GM23338 (cell line): ENCODE data around the gene SIRPB2. TPM values are rescaled to one million over a fixed set of nuclear protein-coding genes. Genes with fewer than 3 reads are reported as not detected.

Experiments
- ATAC-seq: fragments of 200-7000 bp; cut with Tn5 transposase; 3 replicates; pipeline ENCODE4 v1.9.1; 2020
- DNase-seq: peaks from one replicate; pipeline ENCODE4 v3.0.0-alpha.2; 2015; ENCODE audit warnings: low spot score
- H2AFZ ChIP-seq: fragments of 200-600 bp; sonication (generic); 2 replicates; pipeline ENCODE4 v1.8.0; 2016; ENCODE audit warnings: antibody characterized with exemption, mild to moderate bottlenecking, moderate library complexity
- H3F3A ChIP-seq: fragments of 200-600 bp; sonication (generic); replicated peaks from 2 replicates; pipeline ENCODE4 v1.8.0; 2017; ENCODE audit warnings: antibody characterized with exemption, mixed run types, low read depth
- H3K27ac ChIP-seq: fragments of 200-600 bp; sonication (generic); 2 replicates; pipeline ENCODE4 v1.6.1; 2016; ENCODE audit warnings: low read depth
- H3K27me3 ChIP-seq: fragments of 200-600 bp; sonication (generic); 2 replicates; pipeline ENCODE4 v1.8.0; 2016; ENCODE audit warnings: mild to moderate bottlenecking, mixed run types, moderate library complexity; ENCODE audit not compliant: insufficient read depth
- H3K36me3 ChIP-seq: fragments of 200-600 bp; sonication (generic); 2 replicates; pipeline ENCODE4 v1.8.0; 2016; ENCODE audit warnings: mild to moderate bottlenecking; ENCODE audit not compliant: insufficient read depth
- H3K4me1 ChIP-seq: fragments of 200-600 bp; sonication (generic); 2 replicates; pipeline ENCODE4 v1.8.0; 2016; ENCODE audit warnings: mild to moderate bottlenecking, moderate library complexity; ENCODE audit not compliant: insufficient read depth
- H3K4me2 ChIP-seq: fragments of 200-600 bp; sonication (generic); 2 replicates; pipeline ENCODE4 v1.7.1; 2017; ENCODE audit warnings: mixed run types
- H3K4me3 ChIP-seq: fragments of 200-600 bp; sonication (generic); 2 replicates; pipeline ENCODE4 v1.6.1; 2016; ENCODE audit warnings: mixed run types
- H3K79me2 ChIP-seq: fragments of 200-600 bp; sonication (generic); replicated peaks from 2 replicates; pipeline ENCODE4 v1.8.0; 2017; ENCODE audit warnings: mild to moderate bottlenecking; ENCODE audit not compliant: insufficient read depth
- H3K9me2 ChIP-seq: fragments of 200-600 bp; sonication (generic); 2 replicates; pipeline ENCODE4 v1.8.0; 2017; ENCODE audit not compliant: insufficient read depth
- H4K20me1 ChIP-seq: fragments of 200-600 bp; sonication (generic); replicated peaks from 2 replicates; pipeline ENCODE4 v1.8.0; 2017; ENCODE audit warnings: mild to moderate bottlenecking; ENCODE audit not compliant: insufficient read depth
- H3K27ac Mint-ChIP-seq: 2 replicates; pipeline ENCODE4 v1.8.0; 2020; ENCODE audit warnings: inconsistent platforms, mild to moderate bottlenecking, moderate library complexity, mixed read lengths
- H3K27me3 Mint-ChIP-seq: 3 replicates; pipeline ENCODE4 v1.8.0; 2022; ENCODE audit warnings: low read depth, mild to moderate bottlenecking, moderate library complexity, mixed read lengths, inconsistent platforms; ENCODE audit not compliant: insufficient read depth, poor library complexity
- H3K36me3 Mint-ChIP-seq: 3 replicates; pipeline ENCODE4 v1.8.0; 2021; ENCODE audit warnings: low read depth, mild to moderate bottlenecking, inconsistent platforms, moderate library complexity, mixed read lengths
- H3K4me1 Mint-ChIP-seq: 3 replicates; pipeline ENCODE4 v1.8.0; 2020; ENCODE audit warnings: mild to moderate bottlenecking, inconsistent platforms, mixed read lengths
- H3K4me3 Mint-ChIP-seq: 3 replicates; pipeline ENCODE4 v1.8.0; 2021; ENCODE audit warnings: moderate library complexity, mild to moderate bottlenecking, inconsistent platforms, mixed read lengths
- H3K9me3 Mint-ChIP-seq: 3 replicates; pipeline ENCODE4 v1.8.0; 2020; ENCODE audit warnings: moderate library complexity, mild to moderate bottlenecking, inconsistent platforms, mixed read lengths
- CREB1 ChIP-seq: fragments of 250-450 bp; sonication (Bioruptor Pico); IDR thresholded peaks from 2 replicates; pipeline ENCODE4 v1.5.0; 2020; ENCODE audit warnings: low read depth, mild to moderate bottlenecking, moderate library complexity
- CTCF ChIP-seq, 2 experiments: fragments of 200-600 bp in 1 of 2; sonication (generic) in 1 of 2; conservative IDR thresholded peaks; 2 replicates each; pipeline versions ENCODE4 v1.5.1 to v1.6.1; 2016 to 2017; ENCODE audit warnings: antibody characterized with exemption in 2 of 2, low read depth in 2 of 2, mild to moderate bottlenecking in 2 of 2, moderate library complexity in 1 of 2
- ETS1 ChIP-seq: IDR thresholded peaks from 2 replicates; pipeline ENCODE4 v1.6.1; 2016; ENCODE audit warnings: antibody characterized with exemption
- EZH2 ChIP-seq: fragments of 200-600 bp; sonication (generic); IDR thresholded peaks from one replicate; pipeline ENCODE4 v1.8.0; 2017; ENCODE audit warnings: antibody characterized with exemption, mild to moderate bottlenecking, low read depth; ENCODE audit not compliant: unreplicated experiment
- EZH2phosphoT487 ChIP-seq: fragments of 200-600 bp; sonication (generic); IDR thresholded peaks from one replicate; pipeline ENCODE4 v1.8.1; 2018; ENCODE audit warnings: antibody characterized with exemption; ENCODE audit not compliant: unreplicated experiment
- JUNB ChIP-seq: IDR thresholded peaks from one replicate; pipeline ENCODE4 v1.6.1; 2016; ENCODE audit warnings: antibody characterized with exemption; ENCODE audit not compliant: unreplicated experiment
- NANOG ChIP-seq: IDR thresholded peaks from 2 replicates; pipeline ENCODE4 v1.6.1; 2016; ENCODE audit warnings: antibody characterized with exemption, borderline replicate concordance
- STAT1 ChIP-seq: IDR thresholded peaks from one replicate; pipeline ENCODE4 v1.6.1; 2016; ENCODE audit warnings: antibody characterized with exemption; ENCODE audit not compliant: unreplicated experiment
- ZNF114 ChIP-seq: fragments of 250-450 bp; sonication (Bioruptor Pico); IDR thresholded peaks from 2 replicates; pipeline ENCODE4 v1.5.0; 2020; ENCODE audit warnings: mild to moderate bottlenecking, moderate library complexity
- ZNF331 ChIP-seq: fragments of 250-450 bp; sonication (Bioruptor Pico); IDR thresholded peaks from 2 replicates; pipeline ENCODE4 v1.5.0; 2020; ENCODE audit warnings: low read depth, mild to moderate bottlenecking, moderate library complexity
- ZNF462 ChIP-seq: fragments of 250-450 bp; sonication (Bioruptor Pico); IDR thresholded peaks from 2 replicates; pipeline ENCODE4 v1.5.0; 2020; ENCODE audit warnings: mild to moderate bottlenecking, moderate library complexity
- polyA plus RNA-seq: library from polyadenylated mRNA; unstranded; fragments of >200 nt; fragmentation: Nextera tagmentation; extraction: Ambion mirVana; gene quantifications from 2 replicates; pipeline ENCODE4 v1.2.1, GENCODE V29; 2016
- total RNA-seq: library from RNA; depleted of rRNA; stranded (reverse); fragments of >200 nt; shearing (Covaris generic); gene quantifications from 2 replicates; pipeline ENCODE4 v1.2.3, GENCODE V29; 2014

Gene SIRPB2
- total and polyA plus RNA-seq, 2 experiments from 2014 or later: 0.29 TPM; not detected in 1

- H3K4me1 ChIP-seq: peaks cover 10% of the 10 kb centered on the region; the same call in 1 of the 2 replicates
- no peak overlapping the region for H2AFZ ChIP-seq
- H3K4me3 ChIP-seq: no peak overlapping the region
- no peak overlapping the region for H3K27ac Mint-ChIP-seq
- peaks cover 13% of the 10 kb centered on the region for H3K4me1 Mint-ChIP-seq
- H3K4me3 Mint-ChIP-seq: no peak overlapping the region
- peaks cover 60% of the 10 kb centered on the region for H4K20me1 ChIP-seq
- TF ChIP-seq STAT1 (no peak), CTCF (conservative IDR thresholded peaks at IDR 0.05; ENCODE audit: low read depth in 2 of 2) (no peak)
- no peaks in the 10 kb centered on the region; the same call in 1 of the 2 replicates for H3F3A ChIP-seq
- H3K36me3 ChIP-seq: peaks cover 20% of the 10 kb centered on the region
- H3K27me3 ChIP-seq: no peaks in the 10 kb centered on the region
- H3K79me2 ChIP-seq: peaks cover 67% of the 10 kb centered on the region
- ATAC-seq: no peak
- H3K36me3 Mint-ChIP-seq: peaks cover 43% of the 10 kb centered on the region
- H3K9me2 ChIP-seq: no peaks in the 10 kb centered on the region
- peaks cover 1% of the 10 kb centered on the region for H3K27me3 Mint-ChIP-seq
- no peaks in the 10 kb centered on the region for H3K9me3 Mint-ChIP-seq
- no peak for DNase-seq
- H3K4me2 ChIP-seq: no peak overlapping the region
- H3K27ac ChIP-seq: no peak overlapping the region
Observed at GRCh38 chr20:1462001-1462400, 29.2 kb downstream of the SIRPB2 start.

- Histone ChIP-seq H3K4me1 (peaks cover 4% of the 10 kb centered on the region; the same call in 1 of the 2 replicates), H3K36me3 (peaks cover 26% of the 10 kb centered on the region), H2AFZ (no peak overlapping the region), H3K27me3 (no peaks in the 10 kb centered on the region), H3K4me2 (no peak overlapping the region), H3K9me2 (no peaks in the 10 kb centered on the region), H3K4me3 (no peak overlapping the region), H3K27ac (no peak overlapping the region), H4K20me1 (peaks cover 51% of the 10 kb centered on the region), H3K79me2 (peaks cover 55% of the 10 kb centered on the region), H3F3A (no peaks in the 10 kb centered on the region)
- H3K27ac Mint-ChIP-seq: no peak overlapping the region
- peaks cover 5% of the 10 kb centered on the region for H3K4me1 Mint-ChIP-seq
- no peaks in the 10 kb centered on the region for H3K9me3 Mint-ChIP-seq
- H3K36me3 Mint-ChIP-seq: peaks cover 48% of the 10 kb centered on the region
- no peaks in the 10 kb centered on the region for H3K27me3 Mint-ChIP-seq
- no peak for ATAC-seq
- no peak for DNase-seq
- no peak overlapping the region for H3K4me3 Mint-ChIP-seq
- TF ChIP-seq CREB1 (CRISPR knock-in tag) (no peak), ZNF114 (CRISPR knock-in tag) (no peak), ZNF331 (no peak), CTCF (conservative IDR thresholded peaks at IDR 0.05; ENCODE audit: low read depth in 2 of 2) (no peak), JUNB (no peak), ZNF462 (CRISPR knock-in tag) (no peak), STAT1 (no peak), EZH2phosphoT487 (no peak), NANOG (no peak), EZH2 (no peak), ETS1 (no peak)
Observed at GRCh38 chr20:1460275-1460674, 30.9 kb downstream of the SIRPB2 start.
